Natural killer cell (primary cell): ENCODE measurements around the gene PNCK. TPM values are rescaled to one million over a fixed set of nuclear protein-coding genes. Genes with fewer than 3 reads are reported as not detected.
A peak's percentile ranks its signal among the peaks of the same experiment; 100 is the strongest.

ENCODE experiments used
- ATAC-seq, 3 donors: fragments of 150-1000 bp in 2 of 3; fragments of 200-7000 bp in 1 of 3; cut with Tn5 transposase; 1 replicate in 1 of 3; 2 replicates in 2 of 3; pipeline ENCODE4 v1.10.0; 2021; ENCODE audit warnings: mild to moderate bottlenecking in 2 of 3, moderate library complexity in 2 of 3
- DNase-seq, 2 donors: peaks; one replicate each; pipeline versions ENCODE4 v3.0.0 to v3.0.0-alpha.2; 2013 to 2021; ENCODE audit warnings: mixed read lengths in 1 of 2
- H3K27ac ChIP-seq: one replicate; pipeline ENCODE4 v1.5.1; 2013; ENCODE audit warnings: mild to moderate bottlenecking, low read length
- H3K27me3 ChIP-seq: one replicate; pipeline ENCODE4 v1.6.1; 2013; ENCODE audit warnings: low read length; ENCODE audit not compliant: control insufficient read depth, insufficient read depth
- H3K36me3 ChIP-seq: one replicate; pipeline ENCODE4 v1.6.1; 2013; ENCODE audit warnings: low read length; ENCODE audit not compliant: control insufficient read depth, insufficient read depth
- H3K4me1 ChIP-seq: one replicate; pipeline ENCODE4 v1.6.1; 2013; ENCODE audit warnings: low read length; ENCODE audit not compliant: control insufficient read depth, insufficient read depth
- H3K4me3 ChIP-seq: one replicate; pipeline ENCODE4 v1.5.1; 2013; ENCODE audit warnings: low read length
- H3K9me3 ChIP-seq: one replicate; pipeline ENCODE4 v1.6.1; 2013; ENCODE audit warnings: low read length; ENCODE audit not compliant: control insufficient read depth, insufficient read depth
- H3K27ac Mint-ChIP-seq, 2 donors: one replicate each; pipeline ENCODE4 v1.8.0; 2022; ENCODE audit warnings: mild to moderate bottlenecking in 2 of 2, mixed read lengths in 2 of 2, moderate library complexity in 1 of 2
- H3K27me3 Mint-ChIP-seq, 2 donors: one replicate each; pipeline ENCODE4 v1.8.0; 2022; ENCODE audit warnings: low read depth in 2 of 2, mixed read lengths in 2 of 2
- H3K36me3 Mint-ChIP-seq: one replicate; pipeline ENCODE4 v1.8.0; 2022; ENCODE audit warnings: mixed read lengths
- H3K4me1 Mint-ChIP-seq, 2 donors: one replicate each; pipeline ENCODE4 v1.8.0; 2022; ENCODE audit warnings: mixed read lengths in 2 of 2
- H3K4me3 Mint-ChIP-seq: one replicate; pipeline ENCODE4 v1.8.0; 2022; ENCODE audit warnings: mild to moderate bottlenecking, moderate library complexity, mixed read lengths
- H3K9me3 Mint-ChIP-seq, 2 donors: one replicate each; pipeline ENCODE4 v1.8.0; 2022; ENCODE audit warnings: mixed read lengths in 2 of 2
- CTCF ChIP-seq: fragments of 200-600 bp; IDR thresholded peaks from one replicate; pipeline ENCODE4 v1.8.0; 2022; ENCODE audit warnings: antibody characterized with exemption
- WGBS: methylation state at CpG from one replicate; pipeline ENCODE4 v1.1.7; 2013; ENCODE audit warnings: missing lambda C conversion rate; ENCODE audit not compliant: insufficient coverage; 5-methylcytosine and 5-hydroxymethylcytosine counted together
- intact Hi-C: fragments of 100-400 bp; cut with micrococcal nuclease; formaldehyde crosslinking; loops from one replicate; pipeline ENCODE4 v1.14.2; 2022
- total RNA-seq, 4 donors: library from RNA; stranded (reverse); fragments of 120-200 nt in 1 of 4; gene quantifications; one replicate each; pipeline versions ENCODE4 v1.2.3 to v1.2.4, GENCODE V29; 2013 to 2022

Gene PNCK
- total RNA-seq, 3 donors from 2014 or later (not counting 1 experiment from before 2014, with no cell fraction given) = 0.66 to 1.1 (median 0.97) TPM

- no peaks in the 10 kb centered on the region for H3K4me1 Mint-ChIP-seq
- H3K27me3 Mint-ChIP-seq = peaks cover 18 to 34% of the 10 kb centered on the region in 2 donors
- TF ChIP-seq CTCF = no peak
- DNase-seq = no peak
- no peaks in the 10 kb centered on the region for H3K9me3 Mint-ChIP-seq
- H3K4me3 ChIP-seq = no peak overlapping the region
- no peak overlapping the region for H3K27ac ChIP-seq
- no peaks in the 10 kb centered on the region for H3K36me3 Mint-ChIP-seq
- peaks cover 6% of the 10 kb centered on the region for H3K4me1 ChIP-seq
- H3K9me3 ChIP-seq = no peaks in the 10 kb centered on the region
- WGBS = 92% methylated on average over 1 of the region's 3 CpGs
- intact Hi-C loops = no loop called here
- no peaks in the 10 kb centered on the region for H3K36me3 ChIP-seq
- H3K27me3 ChIP-seq = no peaks in the 10 kb centered on the region
- no peak overlapping the region for H3K4me3 Mint-ChIP-seq
- ATAC-seq = no peak
- H3K27ac Mint-ChIP-seq = no peak overlapping the region
Observed at GRCh38 chrX:153659268-153659667, 14.3 kb downstream of the PNCK start.

- Mint-ChIP-seq H3K4me3 (no peak overlapping the region), H3K36me3 (no peaks in the 10 kb centered on the region), H3K9me3 (no peaks in the 10 kb centered on the region), H3K4me1 (no peaks in the 10 kb centered on the region), H3K27ac (no peak overlapping the region), H3K27me3 (peaks cover 13 to 25% of the 10 kb centered on the region in 2 donors)
- 94% methylated on average over 9 of the region's 9 CpGs for WGBS
- no peak overlapping the region for H3K4me3 ChIP-seq
- H3K27ac ChIP-seq = no peak overlapping the region
- no peaks in the 10 kb centered on the region for H3K27me3 ChIP-seq
- ATAC-seq = no peak
- DNase-seq = no peak
- peaks cover 2% of the 10 kb centered on the region for H3K4me1 ChIP-seq
- H3K36me3 ChIP-seq = no peaks in the 10 kb centered on the region
- intact Hi-C loops = no loop called here
- TF ChIP-seq CTCF = no peak
- no peaks in the 10 kb centered on the region for H3K9me3 ChIP-seq
Observed at GRCh38 chrX:153657161-153657560, 16.5 kb downstream of the PNCK start.

- DNase-seq = no peak
- Histone ChIP-seq H3K36me3 (no peaks in the 10 kb centered on the region), H3K27ac (no peak overlapping the region), H3K4me3 (no peak overlapping the region), H3K4me1 (peaks cover 2% of the 10 kb centered on the region), H3K9me3 (no peaks in the 10 kb centered on the region), H3K27me3 (no peaks in the 10 kb centered on the region)
- 57% methylated on average over 1 of the region's 2 CpGs for WGBS
- TF ChIP-seq CTCF = no peak
- no peak overlapping the region for H3K27ac Mint-ChIP-seq
- no peaks in the 10 kb centered on the region for H3K4me1 Mint-ChIP-seq
- H3K27me3 Mint-ChIP-seq = peaks cover 5 to 11% of the 10 kb centered on the region in 2 donors
- intact Hi-C loops = no loop called here
- ATAC-seq = no peak
- H3K4me3 Mint-ChIP-seq = no peak overlapping the region
- H3K9me3 Mint-ChIP-seq = no peaks in the 10 kb centered on the region
- no peaks in the 10 kb centered on the region for H3K36me3 Mint-ChIP-seq
Observed at GRCh38 chrX:153653556-153653955, 20.1 kb downstream of the PNCK start.

- H3K4me1 Mint-ChIP-seq = no peaks in the 10 kb centered on the region
- H3K36me3 ChIP-seq = no peaks in the 10 kb centered on the region
- peaks cover 5 to 9% of the 10 kb centered on the region in 2 donors for H3K27me3 Mint-ChIP-seq
- H3K4me3 ChIP-seq = no peak overlapping the region
- H3K36me3 Mint-ChIP-seq = no peaks in the 10 kb centered on the region
- no peaks in the 10 kb centered on the region for H3K9me3 ChIP-seq
- intact Hi-C loops = no loop called here
- H3K9me3 Mint-ChIP-seq = no peaks in the 10 kb centered on the region
- WGBS = 91% methylated on average over 8 of the region's 9 CpGs
- peak in 1 of 3 donors; percentile 41 for ATAC-seq
- peak in 1 of 2 donors; percentile 31 for DNase-seq
- no peaks in the 10 kb centered on the region for H3K27me3 ChIP-seq
- H3K27ac ChIP-seq = no peak overlapping the region
- no peak for TF ChIP-seq CTCF
- H3K27ac Mint-ChIP-seq = no peak overlapping the region
- H3K4me1 ChIP-seq = peaks cover 9% of the 10 kb centered on the region
- no peak overlapping the region for H3K4me3 Mint-ChIP-seq
Observed at GRCh38 chrX:153651540-153652079, 22.0 kb downstream of the PNCK start.
